ENCODE data around the gene PRSS33. TPM values are rescaled to one million over a fixed set of nuclear protein-coding genes. Genes with fewer than 3 reads are reported as not detected.
A peak's percentile ranks its signal among the peaks of the same experiment; 100 is the strongest.

Gene PRSS33
- total and polyA plus RNA-seq, 9 of the 15 experiments (the other 6 are each of a cell fraction or from before 2014, with no cell fraction given): not detected

DNA sequence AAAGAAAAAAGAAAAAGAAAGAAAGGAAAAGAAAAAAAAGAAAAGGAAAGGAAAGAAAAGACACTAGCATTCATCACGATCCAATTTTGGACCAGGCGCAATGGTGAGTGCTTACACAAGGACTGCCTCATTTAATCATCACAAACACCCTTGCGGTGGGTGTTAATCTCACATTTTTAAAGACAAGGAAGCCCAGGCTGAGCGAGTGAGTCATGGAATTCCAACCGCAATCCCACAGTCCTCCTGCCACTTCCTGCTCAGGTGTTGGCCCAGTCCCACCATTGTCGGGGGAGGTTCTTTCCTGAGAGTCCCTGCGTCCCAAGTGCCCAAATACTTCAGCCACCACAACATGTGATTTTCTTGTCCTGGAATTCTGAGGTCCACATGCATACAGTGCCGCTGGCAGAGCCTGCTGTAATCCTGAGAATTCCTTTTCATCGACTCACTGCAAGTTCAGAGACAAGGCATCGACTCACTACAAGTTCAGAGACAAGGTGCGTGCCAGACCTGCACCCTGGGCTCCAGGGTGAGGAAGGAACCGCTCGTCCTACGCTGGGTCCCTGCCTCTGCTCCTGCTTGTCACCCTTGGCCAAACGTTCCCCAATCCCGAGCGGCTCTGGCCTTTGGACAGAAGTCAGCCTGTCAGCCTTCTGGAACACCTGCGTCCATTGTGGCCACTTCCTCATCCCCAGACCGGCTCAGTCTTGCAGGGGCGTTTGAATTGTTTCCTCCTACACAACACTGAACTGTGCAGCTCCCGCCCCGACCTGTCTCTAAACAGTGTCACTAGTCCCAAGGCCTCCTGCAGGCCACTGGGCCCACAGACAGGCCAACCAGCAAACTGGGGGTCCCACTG is 48.5 kb upstream of the PRSS33 start:
- H3K9ac ChIP-seq (ENCODE audit: insufficient read depth in 1 of 2, low read depth in 2 of 2, low read length in 2 of 2): peak overlapping the region in 1 of 2 experiments; percentile 11; a peak in 1 of 4 replicates
- WGBS (ENCODE audit: insufficient coverage, low coverage, missing lambda C conversion rate): 4% methylated on average over 22 of the region's 22 CpGs
- TF ChIP-seq L3MBTL2 (IDR thresholded peaks at IDR 0.05) (no peak), FOSL1 (tag; conservative IDR thresholded peaks at IDR 0.05) (peak; percentile 87), SMC3 (conservative IDR thresholded peaks at IDR 0.05; ENCODE audit: insufficient read depth, low read depth, low read length) (no peak), POLR2AphosphoS2 (IDR thresholded peaks at IDR 0.05; ENCODE audit: low read length) (no peak), JUN (IDR thresholded peaks at IDR 0.05; ENCODE audit: borderline replicate concordance, low read depth, low read length) (peak; percentile 52; the same call in 1 of the 2 replicates), JUN (CRISPR knock-in tag; IDR thresholded peaks at IDR 0.05; ENCODE audit: borderline replicate concordance) (no peak), ZNF583 (CRISPR knock-in tag; IDR thresholded peaks at IDR 0.05) (no peak), ESRRA (IDR thresholded peaks at IDR 0.05; ENCODE audit: borderline replicate concordance, low read depth) (peak; percentile 64; the same call in 1 of the 2 replicates), RBM25 (IDR thresholded peaks at IDR 0.05; ENCODE audit: low read depth, low read length, severe bottlenecking) (no peak), RBBP5 (IDR thresholded peaks at IDR 0.05; ENCODE audit: borderline replicate concordance, insufficient read depth, low read length, poor library complexity, severe bottlenecking) (no peak), ETV5 (CRISPR knock-in tag; IDR thresholded peaks at IDR 0.05; ENCODE audit: low read depth) (peak; percentile 69; the same call in 1 of the 2 replicates), NRF1 (conservative IDR thresholded peaks at IDR 0.05 in 1 of 2, IDR thresholded peaks at IDR 0.05 in 1 of 2) (no peak)
- TF ChIP-seq, protein P1, sequence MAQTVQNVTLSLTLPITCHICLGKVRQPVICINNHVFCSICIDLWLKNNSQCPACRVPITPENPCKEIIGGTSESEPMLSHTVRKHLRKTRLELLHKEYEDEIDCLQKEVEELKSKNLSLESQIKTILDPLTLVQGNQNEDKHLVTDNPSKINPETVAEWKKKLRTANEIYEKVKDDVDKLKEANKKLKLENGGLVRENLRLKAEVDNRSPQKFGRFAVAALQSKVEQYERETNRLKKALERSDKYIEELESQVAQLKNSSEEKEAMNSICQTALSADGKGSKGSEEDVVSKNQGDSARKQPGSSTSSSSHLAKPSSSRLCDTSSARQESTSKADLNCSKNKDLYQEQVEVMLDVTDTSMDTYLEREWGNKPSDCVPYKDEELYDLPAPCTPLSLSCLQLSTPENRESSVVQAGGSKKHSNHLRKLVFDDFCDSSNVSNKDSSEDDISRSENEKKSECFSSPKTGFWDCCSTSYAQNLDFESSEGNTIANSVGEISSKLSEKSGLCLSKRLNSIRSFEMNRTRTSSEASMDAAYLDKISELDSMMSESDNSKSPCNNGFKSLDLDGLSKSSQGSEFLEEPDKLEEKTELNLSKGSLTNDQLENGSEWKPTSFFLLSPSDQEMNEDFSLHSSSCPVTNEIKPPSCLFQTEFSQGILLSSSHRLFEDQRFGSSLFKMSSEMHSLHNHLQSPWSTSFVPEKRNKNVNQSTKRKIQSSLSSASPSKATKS (CRISPR knock-in tag; IDR thresholded peaks at IDR 0.05): no peak
- TF ChIP-seq, protein P2, sequence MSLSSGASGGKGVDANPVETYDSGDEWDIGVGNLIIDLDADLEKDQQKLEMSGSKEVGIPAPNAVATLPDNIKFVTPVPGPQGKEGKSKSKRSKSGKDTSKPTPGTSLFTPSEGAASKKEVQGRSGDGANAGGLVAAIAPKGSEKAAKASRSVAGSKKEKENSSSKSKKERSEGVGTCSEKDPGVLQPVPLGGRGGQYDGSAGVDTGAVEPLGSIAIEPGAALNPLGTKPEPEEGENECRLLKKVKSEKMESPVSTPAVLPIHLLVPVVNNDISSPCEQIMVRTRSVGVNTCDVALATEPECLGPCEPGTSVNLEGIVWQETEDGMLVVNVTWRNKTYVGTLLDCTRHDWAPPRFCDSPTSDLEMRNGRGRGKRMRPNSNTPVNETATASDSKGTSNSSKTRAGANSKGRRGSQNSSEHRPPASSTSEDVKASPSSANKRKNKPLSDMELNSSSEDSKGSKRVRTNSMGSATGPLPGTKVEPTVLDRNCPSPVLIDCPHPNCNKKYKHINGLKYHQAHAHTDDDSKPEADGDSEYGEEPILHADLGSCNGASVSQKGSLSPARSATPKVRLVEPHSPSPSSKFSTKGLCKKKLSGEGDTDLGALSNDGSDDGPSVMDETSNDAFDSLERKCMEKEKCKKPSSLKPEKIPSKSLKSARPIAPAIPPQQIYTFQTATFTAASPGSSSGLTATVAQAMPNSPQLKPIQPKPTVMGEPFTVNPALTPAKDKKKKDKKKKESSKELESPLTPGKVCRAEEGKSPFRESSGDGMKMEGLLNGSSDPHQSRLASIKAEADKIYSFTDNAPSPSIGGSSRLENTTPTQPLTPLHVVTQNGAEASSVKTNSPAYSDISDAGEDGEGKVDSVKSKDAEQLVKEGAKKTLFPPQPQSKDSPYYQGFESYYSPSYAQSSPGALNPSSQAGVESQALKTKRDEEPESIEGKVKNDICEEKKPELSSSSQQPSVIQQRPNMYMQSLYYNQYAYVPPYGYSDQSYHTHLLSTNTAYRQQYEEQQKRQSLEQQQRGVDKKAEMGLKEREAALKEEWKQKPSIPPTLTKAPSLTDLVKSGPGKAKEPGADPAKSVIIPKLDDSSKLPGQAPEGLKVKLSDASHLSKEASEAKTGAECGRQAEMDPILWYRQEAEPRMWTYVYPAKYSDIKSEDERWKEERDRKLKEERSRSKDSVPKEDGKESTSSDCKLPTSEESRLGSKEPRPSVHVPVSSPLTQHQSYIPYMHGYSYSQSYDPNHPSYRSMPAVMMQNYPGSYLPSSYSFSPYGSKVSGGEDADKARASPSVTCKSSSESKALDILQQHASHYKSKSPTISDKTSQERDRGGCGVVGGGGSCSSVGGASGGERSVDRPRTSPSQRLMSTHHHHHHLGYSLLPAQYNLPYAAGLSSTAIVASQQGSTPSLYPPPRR (CRISPR knock-in tag; IDR thresholded peaks at IDR 0.05; ENCODE audit: borderline replicate concordance): no peak

More for the DNA sequence above, 48.5 kb upstream of the PRSS33 start:
- Histone ChIP-seq H3K4me3 (no peak overlapping the region), H3K9me3 (replicated peaks; ENCODE audit: control insufficient read depth, insufficient read depth, low read depth, low read length) (no peaks in the 10 kb centered on the region), H3K27ac (ENCODE audit: extremely low read depth, low read depth, low read length) (no peak overlapping the region), H4K20me1 (replicated peaks; ENCODE audit: control insufficient read depth, insufficient read depth, low read length) (no peaks in the 10 kb centered on the region; the same call in 1 of the 2 replicates), H3K9me1 (ENCODE audit: control insufficient read depth, insufficient read depth, low read length) (no peaks in the 10 kb centered on the region), H3K4me2 (ENCODE audit: insufficient read depth, low read length) (no peak overlapping the region), H3K27me3 (ENCODE audit: control insufficient read depth in 2 of 2, insufficient read depth in 2 of 2, low read length in 2 of 2) (peaks cover 19 to 45% of the 10 kb centered on the region in 2 experiments), H2AFZ (ENCODE audit: low read depth, low read length) (no peak overlapping the region), H3K36me3 (ENCODE audit: control insufficient read depth, insufficient read depth, low read length) (no peaks in the 10 kb centered on the region), H3K4me1 (replicated peaks in 1 of 2; ENCODE audit: control insufficient read depth in 2 of 2, insufficient read depth in 2 of 2, low read length in 2 of 2) (peaks cover 0 to 30% of the 10 kb centered on the region in 2 experiments; a peak in 3 of 5 replicates), H3K79me2 (ENCODE audit: control insufficient read depth, insufficient read depth, low read length) (no peaks in the 10 kb centered on the region)
- in situ Hi-C loops (cut with MboI) (loop anchor here (5.0 kb wide), 2 partner anchors 36 to 91 kb away; no protein-coding TSS in a partner anchor), intact Hi-C loops (cut with micrococcal nuclease) (loop anchor here (5.0 kb wide), 1 partner anchor 81 kb away; no protein-coding TSS in a partner anchor)
- ATAC-seq (no peak; the same call in 2 of the 3 replicates), FAIRE-seq (no peak), DNase-seq (ENCODE audit: extremely low read depth in 1 of 4, low spot score in 3 of 4) (no peak)
- ChIA-PET POLR2A (no interaction called here), CTCF (ENCODE audit: low intra/inter-chr PET ratio) (interaction anchor here (0.6 kb wide), 1 partner anchor 224 kb away, joined by 3 read pairs; no protein-coding TSS in a partner anchor)
- BruUV-seq (replicated peaks): no TSS peak

Data from K562 (cell line).